Measurements from ENCODE around the gene DNAH14. TPM values are rescaled to one million over a fixed set of nuclear protein-coding genes. Genes with fewer than 3 reads are reported as not detected.
A peak's percentile ranks its signal among the peaks of the same experiment; 100 is the strongest.

Gene DNAH14
- total RNA-seq, 1 experiment from 2014 or later = 69.7 TPM

GRCh38 chr1:225422031-225422605, 492.6 kb downstream of the DNAH14 start:
- Mint-ChIP-seq H3K36me3 (ENCODE audit: insufficient read depth, unreplicated experiment) (peaks cover 36% of the 10 kb centered on the region), H3K4me3 (ENCODE audit: unreplicated experiment) (no peak overlapping the region), H3K4me1 (ENCODE audit: insufficient read depth, unreplicated experiment) (peaks cover 48% of the 10 kb centered on the region), H3K27ac (ENCODE audit: low read depth, unreplicated experiment) (peak overlapping the region; percentile 20), H3K27me3 (ENCODE audit: insufficient read depth, unreplicated experiment) (no peaks in the 10 kb centered on the region), H3K9me3 (ENCODE audit: unreplicated experiment) (no peaks in the 10 kb centered on the region)
- intact Hi-C loops (cut with micrococcal nuclease) = no loop called here
- CTCF ChIA-PET = interaction anchor here (0.6 to 2.3 kb wide), 4 partner anchors 15 to 1063 kb away, joined by 3 to 8 read pairs (median 4); no protein-coding TSS in a partner anchor
- TF ChIP-seq, protein P1, sequence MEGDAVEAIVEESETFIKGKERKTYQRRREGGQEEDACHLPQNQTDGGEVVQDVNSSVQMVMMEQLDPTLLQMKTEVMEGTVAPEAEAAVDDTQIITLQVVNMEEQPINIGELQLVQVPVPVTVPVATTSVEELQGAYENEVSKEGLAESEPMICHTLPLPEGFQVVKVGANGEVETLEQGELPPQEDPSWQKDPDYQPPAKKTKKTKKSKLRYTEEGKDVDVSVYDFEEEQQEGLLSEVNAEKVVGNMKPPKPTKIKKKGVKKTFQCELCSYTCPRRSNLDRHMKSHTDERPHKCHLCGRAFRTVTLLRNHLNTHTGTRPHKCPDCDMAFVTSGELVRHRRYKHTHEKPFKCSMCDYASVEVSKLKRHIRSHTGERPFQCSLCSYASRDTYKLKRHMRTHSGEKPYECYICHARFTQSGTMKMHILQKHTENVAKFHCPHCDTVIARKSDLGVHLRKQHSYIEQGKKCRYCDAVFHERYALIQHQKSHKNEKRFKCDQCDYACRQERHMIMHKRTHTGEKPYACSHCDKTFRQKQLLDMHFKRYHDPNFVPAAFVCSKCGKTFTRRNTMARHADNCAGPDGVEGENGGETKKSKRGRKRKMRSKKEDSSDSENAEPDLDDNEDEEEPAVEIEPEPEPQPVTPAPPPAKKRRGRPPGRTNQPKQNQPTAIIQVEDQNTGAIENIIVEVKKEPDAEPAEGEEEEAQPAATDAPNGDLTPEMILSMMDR (IDR thresholded peaks at IDR 0.05; ENCODE audit: unreplicated experiment) = no peak
- no TSS peak for BruUV-seq (replicated peaks)
- POLR2A ChIA-PET = interaction anchor here (0.8 to 1.7 kb wide), 4 partner anchors 13 to 40 kb away, joined by 3 to 6 read pairs (median 5); no protein-coding TSS in a partner anchor
- no peak for DNase-seq (ENCODE audit: unreplicated experiment)

DNA sequence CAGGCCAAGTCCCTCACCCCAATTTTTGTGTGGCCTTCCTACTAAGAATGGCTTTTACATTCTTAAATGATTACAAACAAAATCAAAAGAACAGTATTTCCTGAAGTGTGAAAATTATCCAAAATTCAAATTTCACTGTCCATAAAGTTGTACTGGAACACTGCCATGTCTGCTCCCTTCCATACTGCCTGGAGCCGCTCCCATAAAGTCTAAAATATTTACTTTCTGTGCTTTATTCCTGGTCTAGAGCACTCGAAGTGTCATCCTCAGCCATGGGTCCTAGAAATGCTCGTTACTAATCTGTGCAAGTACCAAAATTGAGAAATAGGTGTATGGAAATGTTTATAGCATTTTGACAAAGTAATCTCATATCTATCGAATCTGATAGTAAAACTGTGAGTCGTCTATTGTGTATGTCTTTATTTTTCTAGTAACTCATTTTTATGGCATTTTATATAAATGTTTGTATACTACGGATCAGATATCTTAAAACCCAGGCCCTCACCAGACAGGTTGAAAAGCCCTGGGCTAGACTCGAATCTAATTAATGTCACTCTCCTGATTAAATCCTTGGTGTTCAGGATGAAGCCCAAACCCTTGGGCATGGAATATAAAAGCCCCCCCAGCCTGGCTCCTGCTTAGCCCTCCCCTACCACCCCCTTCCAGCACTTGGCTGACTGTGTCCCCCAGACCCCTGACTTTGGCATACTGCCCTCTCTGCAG, 493.5 kb downstream of the DNAH14 start:
- DNase-seq (ENCODE audit: unreplicated experiment) = no peak
- H3K9me3 Mint-ChIP-seq (ENCODE audit: unreplicated experiment) = no peaks in the 10 kb centered on the region
- CTCF ChIA-PET = interaction anchor here (0.6 to 5.7 kb wide), 6 partner anchors 16 to 1064 kb away, joined by 3 to 48 read pairs (median 4); no protein-coding TSS in a partner anchor
- intact Hi-C loops (cut with micrococcal nuclease) = no loop called here
- H3K27ac Mint-ChIP-seq (ENCODE audit: low read depth, unreplicated experiment) = peak overlapping the region; percentile 20
- no TSS peak for BruUV-seq (replicated peaks)
- POLR2A ChIA-PET = interaction anchor here (0.5 to 11.9 kb wide), 6 partner anchors 7 to 1932 kb away, joined by 3 to 611 read pairs (median 48); no protein-coding TSS in a partner anchor
- peaks cover 28% of the 10 kb centered on the region for H3K36me3 Mint-ChIP-seq (ENCODE audit: insufficient read depth, unreplicated experiment)
- no peak overlapping the region for H3K4me3 Mint-ChIP-seq (ENCODE audit: unreplicated experiment)
- no peaks in the 10 kb centered on the region for H3K27me3 Mint-ChIP-seq (ENCODE audit: insufficient read depth, unreplicated experiment)
- peaks cover 48% of the 10 kb centered on the region for H3K4me1 Mint-ChIP-seq (ENCODE audit: insufficient read depth, unreplicated experiment)
- TF ChIP-seq, protein P1 (IDR thresholded peaks at IDR 0.05; ENCODE audit: unreplicated experiment) = no peak

- CTCF ChIA-PET = interaction anchor here (0.6 to 5.7 kb wide), 7 partner anchors 27 to 170 kb away, joined by 3 to 48 read pairs (median 4); no protein-coding TSS in a partner anchor
These were observed 494.0 kb downstream of the DNAH14 start for GRCh38 chr1:225423518-225423855.

More at GRCh38 chr1:225423518-225423855, 494.0 kb downstream of the DNAH14 start:
- no peaks in the 10 kb centered on the region for H3K27me3 Mint-ChIP-seq (ENCODE audit: insufficient read depth, unreplicated experiment)
- BruUV-seq (replicated peaks) = no TSS peak
- peaks cover 48% of the 10 kb centered on the region for H3K4me1 Mint-ChIP-seq (ENCODE audit: insufficient read depth, unreplicated experiment)
- H3K4me3 Mint-ChIP-seq (ENCODE audit: unreplicated experiment) = no peak overlapping the region
- DNase-seq (ENCODE audit: unreplicated experiment) = no peak
- POLR2A ChIA-PET = interaction anchor here (0.5 to 11.9 kb wide), 7 partner anchors 7 to 1932 kb away, joined by 3 to 611 read pairs (median 55); no protein-coding TSS in a partner anchor
- TF ChIP-seq, protein P1 (IDR thresholded peaks at IDR 0.05; ENCODE audit: unreplicated experiment) = no peak
- H3K36me3 Mint-ChIP-seq (ENCODE audit: insufficient read depth, unreplicated experiment) = peaks cover 22% of the 10 kb centered on the region
- intact Hi-C loops (cut with micrococcal nuclease) = no loop called here
- H3K27ac Mint-ChIP-seq (ENCODE audit: low read depth, unreplicated experiment) = peak overlapping the region; percentile 20
- no peaks in the 10 kb centered on the region for H3K9me3 Mint-ChIP-seq (ENCODE audit: unreplicated experiment)
